NCI-H2196 treated with DMSO at 0.1 percent for 48 hours (cell line): ENCODE measurements around the gene CCDC93.

Source experiments
- DNase-seq: peaks from one replicate; lab custom pipeline; 2025; ENCODE audit not compliant: unreplicated experiment; lab: John Stamatoyannopoulos, UW

Gene CCDC93

DNA sequence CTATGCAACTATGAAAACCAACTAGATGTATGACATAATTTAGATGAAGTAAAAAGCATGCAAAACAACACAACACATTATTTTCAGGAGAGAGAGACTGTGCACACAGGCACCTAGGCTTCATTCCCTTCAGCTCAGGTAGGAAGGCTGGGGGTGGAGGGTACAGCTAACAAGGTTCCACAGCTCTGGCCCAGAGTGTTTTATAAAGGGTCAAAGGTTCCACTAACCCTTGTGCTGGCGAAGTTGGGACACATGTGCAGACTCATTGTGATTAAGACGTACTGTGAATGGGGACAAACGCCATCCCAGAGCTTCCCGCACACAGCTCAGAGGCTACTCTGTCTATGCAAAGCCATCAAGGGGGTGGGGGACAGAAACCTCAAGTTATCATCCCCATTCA is 19.1 kb downstream of the CCDC93 start:
- no peak for DNase-seq

DNA sequence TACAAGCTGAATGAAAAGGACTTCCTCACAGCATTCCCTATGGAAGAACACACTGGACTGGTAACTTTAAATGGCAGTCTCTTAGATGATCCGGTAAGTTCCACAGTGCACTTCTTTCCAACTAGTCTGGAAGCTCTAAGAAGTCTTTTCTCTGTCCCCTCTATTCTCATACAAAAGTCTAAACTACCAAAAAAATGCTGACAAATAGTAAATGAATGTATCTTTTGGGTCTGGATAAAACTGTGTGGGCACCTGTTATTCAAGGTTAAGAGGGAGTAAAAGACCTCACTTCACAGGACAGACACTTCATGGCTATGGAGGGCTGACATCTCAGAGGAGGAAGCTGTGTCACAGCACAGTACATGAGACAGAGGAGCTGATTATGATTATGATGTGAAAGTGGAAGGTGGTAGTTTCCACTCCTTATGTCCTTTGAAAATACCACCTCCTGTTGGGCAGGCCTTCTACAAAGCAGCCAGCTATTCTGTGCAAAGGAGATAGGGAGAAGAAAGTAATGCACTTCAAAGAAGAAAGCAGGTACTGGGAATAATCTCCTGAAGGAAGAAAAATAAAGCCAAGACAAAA is 23.9 kb downstream of the CCDC93 start:
- DNase-seq, result no peak

DNA sequence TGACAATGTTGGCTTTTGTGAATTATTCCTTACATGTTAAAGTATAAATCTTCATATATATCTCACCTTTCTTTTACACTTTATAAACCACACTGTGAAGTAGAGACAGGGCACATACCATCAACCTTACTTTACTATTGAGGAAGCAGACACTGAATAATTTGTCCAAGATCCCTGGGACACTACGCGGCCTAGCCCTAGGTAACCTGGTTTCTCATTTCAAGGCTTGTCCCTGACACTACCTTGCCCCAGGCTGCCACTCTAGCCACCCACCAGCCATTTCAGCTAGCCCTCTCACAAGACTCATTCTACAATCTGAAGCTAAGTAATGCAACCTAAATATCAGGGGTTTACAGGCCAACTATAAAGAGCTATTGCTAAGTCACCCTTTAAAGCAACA is 26.7 kb downstream of the CCDC93 start:
- DNase-seq, result no peak

DNA sequence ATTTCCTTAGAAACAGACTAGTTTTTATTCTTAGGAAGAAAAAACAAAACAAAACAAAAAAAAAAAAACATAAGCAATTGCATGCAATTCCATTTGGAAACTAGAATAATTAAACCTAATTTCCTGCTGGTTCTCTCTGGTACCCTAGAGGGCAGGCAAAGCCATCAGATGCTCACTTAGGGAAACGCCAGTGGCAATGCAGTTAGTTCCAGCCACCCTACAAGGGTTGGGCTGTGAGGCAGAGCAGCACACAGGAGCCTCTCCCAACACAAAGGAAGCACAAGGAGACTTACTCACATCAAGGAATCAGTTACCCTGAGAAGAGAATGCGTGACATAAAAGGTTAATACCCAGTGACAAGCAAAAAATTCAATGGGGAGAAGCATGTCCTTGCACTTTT is 28.8 kb downstream of the CCDC93 start:
- no peak for DNase-seq

DNA sequence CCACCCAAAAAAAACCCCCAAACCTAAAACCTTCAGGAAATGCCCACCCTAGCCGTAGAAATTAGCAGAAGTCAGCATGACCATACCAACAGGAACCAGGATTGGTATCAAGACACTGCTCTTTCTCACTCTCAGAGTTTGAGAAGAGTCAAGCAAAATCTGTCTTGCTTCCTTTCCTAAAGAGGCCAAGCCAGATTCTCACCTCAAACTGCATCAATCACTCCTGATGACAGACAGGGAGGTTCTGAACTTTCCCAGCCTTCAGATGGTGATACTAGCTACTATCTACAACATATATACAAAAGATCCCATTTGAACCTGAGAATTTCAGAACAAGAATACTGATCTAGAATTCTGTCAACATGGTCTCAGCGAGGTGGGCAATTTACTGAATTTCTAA is 29.7 kb downstream of the CCDC93 start:
- no peak for DNase-seq

DNA sequence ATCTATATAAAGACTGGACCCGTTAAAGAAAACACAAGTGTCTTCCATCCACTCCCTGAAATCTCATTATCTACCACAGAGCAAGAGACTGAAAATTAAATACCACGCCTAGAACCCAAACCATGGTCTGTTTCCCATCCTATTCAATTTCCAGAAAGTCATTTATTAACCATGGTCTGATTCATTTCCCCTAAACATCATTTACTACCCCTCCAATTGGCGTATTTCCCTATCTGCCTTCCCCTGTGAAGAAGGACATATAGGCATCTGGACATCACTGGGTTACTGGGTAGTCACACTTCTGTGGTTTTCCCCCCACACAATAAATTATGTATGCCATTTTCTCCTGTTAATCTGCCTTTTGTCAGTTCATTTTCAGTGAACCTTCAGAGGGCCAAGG is 30.8 kb downstream of the CCDC93 start:
- no peak for DNase-seq

DNA sequence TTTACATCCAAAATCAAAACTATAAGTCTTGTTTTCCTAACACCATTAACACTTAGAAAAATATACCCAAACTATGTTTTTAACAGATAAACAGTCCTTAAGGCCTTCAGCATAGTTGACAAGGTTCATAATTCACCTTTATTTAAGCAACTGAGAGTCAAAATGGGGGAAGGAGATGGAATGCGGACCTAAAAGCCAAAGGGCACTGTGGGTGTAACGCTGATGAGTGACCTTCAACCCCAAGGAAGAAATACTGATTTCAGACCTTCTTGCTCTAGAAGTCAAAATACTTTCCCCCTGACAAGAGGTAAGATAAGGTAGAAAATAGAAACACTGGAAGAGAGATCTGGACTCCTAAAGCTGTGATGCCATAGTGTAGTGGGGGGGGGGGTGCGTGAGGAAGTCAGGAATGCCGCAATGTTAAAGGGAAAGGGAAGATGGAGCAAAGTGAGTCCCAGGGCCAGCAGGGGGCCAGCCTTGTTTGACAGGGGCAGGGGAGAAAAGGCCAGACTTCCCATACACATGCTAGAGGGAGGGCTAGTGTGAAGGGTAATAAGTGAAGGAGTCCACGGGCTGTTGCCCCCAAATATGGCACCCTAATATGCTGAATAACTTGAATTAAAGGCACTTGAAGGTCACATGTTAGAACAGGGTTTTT is 31.4 kb downstream of the CCDC93 start:
- no peak for DNase-seq

DNA sequence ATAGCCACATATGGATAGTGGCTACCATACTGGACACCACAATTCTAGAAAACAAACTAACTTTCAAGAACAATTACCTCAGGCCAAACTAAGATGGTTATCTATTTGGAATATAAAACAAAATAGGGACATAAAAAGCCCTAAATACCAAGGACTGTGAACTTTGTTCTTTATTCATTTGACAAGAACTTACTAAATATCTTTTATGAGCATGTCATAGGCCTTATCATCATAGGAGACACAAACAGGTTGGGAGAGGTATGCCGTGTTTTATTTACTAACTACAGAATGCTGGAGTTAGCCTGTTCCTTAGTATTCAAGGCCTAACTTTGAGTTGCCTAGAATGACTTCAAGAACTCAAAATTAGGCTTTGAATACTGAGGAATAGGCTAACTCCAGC is 32.1 kb downstream of the CCDC93 start:
- DNase-seq, result no peak

DNA sequence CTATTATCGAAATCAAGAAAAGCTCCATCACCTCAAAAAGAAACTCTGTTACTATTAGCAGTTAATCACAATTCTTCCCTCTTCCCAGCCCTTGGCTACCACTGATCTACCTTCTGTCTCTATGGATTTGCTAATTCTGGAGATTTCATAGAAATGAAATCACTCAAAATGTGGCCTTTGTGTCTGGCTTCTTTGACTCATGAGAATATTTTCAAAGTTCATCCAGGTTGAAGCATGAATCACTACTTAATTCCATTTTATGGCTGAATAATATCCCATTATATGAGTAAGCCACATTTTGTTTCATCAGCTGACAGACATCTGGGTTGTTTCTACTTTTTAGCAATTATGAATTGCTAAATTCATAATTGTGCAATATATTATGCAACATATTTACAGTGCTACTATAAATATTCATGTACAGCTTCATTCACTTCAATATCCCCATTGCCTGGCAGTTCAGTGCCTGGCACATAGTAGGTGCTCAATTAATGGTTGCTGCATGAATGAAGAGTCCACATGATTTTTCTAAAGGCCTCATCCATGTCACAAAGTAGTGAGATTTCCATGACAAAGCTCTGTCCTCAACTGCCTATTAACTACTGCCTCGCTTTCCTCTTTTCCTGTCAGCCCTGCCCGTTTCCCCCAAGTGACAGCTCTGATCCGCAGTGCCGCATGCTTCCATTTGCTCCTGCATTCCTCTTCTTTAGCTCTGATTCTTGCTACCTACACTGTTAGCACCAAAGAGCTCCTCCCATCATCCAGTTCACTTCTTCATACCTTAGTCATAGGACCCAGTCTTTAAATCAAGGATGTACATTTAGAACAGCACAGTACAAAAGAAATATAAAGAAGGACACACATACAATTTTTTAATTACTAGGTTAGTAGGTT is 32.8 kb downstream of the CCDC93 start:
- DNase-seq, result no peak

DNA sequence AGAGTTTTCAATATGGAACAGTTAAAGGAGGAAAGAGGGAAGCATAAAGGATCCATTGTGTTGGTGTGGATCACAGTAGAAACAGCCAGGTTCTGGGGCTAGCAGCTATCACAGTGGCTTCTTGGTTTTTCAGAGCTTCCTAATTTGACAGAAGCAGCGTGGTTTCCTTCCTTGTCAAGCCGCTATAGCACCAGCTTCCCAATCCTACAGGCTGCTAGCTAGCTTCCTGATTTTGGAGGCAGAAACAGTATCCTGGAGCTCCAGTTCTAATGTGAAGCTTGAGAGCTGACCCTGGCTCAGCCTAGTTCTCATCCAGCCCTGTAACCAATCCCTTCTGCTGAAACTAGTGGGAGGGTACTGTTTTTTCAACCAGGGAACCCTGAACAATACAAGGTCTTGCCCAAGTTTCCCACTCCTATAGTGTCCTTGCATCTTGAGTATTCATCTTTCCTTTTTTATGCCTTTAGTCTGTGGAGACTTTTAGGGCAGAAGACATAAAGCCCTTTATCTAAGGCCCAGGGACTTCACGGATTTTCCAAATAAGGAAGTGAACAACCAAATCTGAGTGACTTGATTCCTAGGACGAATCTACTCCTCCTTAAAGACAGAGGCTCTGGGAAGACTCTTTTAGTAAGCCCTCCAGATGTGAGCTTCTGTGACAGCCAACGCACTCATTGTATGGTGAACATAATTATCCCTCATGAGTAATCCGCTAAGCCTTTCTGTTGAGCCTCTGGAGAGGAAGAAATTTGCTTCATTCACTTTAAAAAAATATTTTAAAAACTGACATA is 33.8 kb downstream of the CCDC93 start:
- DNase-seq, result no peak

DNA sequence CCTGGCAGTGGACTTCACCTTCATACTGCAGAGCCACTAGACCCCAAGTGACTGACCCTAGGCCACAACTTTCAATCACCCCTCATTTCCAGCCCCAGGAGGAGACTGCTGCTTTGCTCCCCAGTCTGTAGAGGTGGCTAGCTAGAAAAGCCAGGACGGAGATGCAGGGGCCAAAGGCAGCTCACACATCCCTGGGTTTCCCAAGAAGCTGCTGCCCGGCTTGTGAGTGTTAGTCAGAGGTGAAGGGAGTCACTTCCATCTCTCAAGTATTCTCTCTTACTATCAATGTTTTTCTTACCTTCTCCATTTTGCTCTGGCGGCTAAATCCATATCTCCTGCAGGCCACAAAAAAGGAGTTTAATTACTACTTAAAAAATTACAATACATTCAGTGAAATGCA is 36.2 kb downstream of the CCDC93 start:
- no peak for DNase-seq

DNA sequence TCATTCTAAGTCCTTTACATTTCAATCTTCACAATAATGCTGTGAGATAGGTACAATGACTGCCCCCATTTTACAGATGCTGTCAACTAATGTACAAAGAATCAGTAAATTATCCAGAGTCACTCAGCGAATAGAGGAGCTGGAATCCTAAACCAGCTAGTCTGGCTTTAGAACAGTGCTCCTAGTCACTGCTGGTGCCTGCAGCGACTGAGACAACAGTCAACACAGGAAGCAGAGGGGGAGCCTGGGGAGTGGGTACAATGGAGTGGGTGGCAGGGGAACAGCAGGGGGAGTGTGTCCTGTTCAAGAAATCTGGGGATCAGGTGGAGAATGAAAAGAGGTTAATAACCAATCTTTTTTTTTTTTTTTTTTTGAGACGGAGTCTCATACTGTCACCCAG is 37.3 kb downstream of the CCDC93 start:
- DNase-seq, result no peak

DNA sequence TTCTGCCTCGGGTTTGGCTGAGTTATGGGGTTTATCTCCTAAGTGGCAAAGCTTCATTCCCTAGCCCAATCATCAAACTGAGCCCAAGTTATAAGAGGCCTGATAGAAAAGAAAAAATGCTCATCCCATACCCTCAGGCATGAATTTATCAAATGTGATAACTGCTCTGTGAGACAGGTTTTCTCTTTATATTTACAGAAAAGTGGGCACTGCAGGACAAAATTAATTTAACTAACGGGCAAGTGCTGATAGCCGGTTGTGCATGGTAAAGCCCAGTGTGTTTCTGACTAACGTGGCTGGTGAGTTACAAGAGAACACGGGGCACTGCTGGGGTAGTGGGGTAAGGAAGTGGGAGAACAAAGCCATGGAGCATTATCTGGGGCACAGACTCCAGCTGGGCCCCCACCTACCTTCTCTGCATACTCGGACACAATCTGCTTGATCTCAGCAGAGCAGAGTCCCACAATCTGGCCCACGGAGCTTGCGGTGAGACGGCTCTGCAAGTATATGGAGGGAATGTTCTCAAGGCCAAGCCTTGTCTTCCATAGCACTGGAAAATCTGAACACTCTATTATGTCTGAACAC is 40.3 kb downstream of the CCDC93 start:
- no peak for DNase-seq

DNA sequence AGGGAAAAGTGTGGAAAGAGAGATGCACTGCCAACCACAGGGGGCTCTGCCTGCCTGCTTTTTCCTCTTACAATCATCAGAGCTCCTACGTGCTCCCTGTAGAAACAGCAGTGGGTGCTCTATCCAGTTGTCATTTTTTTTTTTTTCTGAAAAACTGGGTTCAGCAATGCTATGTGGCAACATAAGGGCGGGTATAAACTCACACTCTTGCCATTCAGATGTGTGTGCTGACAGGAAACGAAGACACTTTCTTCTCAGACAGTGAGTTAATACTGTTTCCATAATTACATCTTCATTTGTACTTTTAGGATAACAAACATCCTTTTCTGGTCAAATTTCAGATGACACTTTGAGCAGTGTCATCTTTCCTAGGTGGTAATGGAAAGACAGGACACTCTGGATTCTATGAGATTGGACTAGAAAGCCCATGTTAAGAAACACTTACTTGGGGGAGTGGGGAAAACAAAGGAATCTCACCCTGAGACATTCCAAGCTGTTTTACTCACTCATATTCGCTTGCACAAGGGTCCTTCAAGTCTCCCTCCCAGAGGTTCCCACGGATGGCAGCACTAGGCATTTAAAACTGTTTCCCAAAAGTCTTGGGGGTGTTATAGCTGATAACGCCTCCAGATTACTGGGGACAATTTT is 41.3 kb downstream of the CCDC93 start:
- no peak for DNase-seq

DNA sequence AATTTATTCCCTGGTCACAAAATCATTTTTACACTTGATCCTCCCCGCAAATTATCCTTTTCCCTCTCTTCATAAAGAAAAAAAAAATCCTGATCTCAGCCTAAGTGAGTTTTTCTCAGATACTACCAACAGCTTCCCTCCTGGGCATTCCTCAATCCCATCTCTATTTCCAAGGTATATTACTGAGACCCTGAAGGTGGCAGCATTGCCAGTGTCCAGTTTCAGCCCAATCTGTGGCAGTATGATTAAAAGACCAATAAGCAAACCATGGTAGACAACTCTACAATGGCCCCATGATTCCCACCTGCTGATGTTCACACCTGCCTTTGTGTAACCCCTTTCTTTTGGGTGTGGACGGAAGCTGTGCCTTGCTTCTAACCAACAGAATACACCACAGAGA is 45.1 kb downstream of the CCDC93 start:
- DNase-seq, result no peak

DNA sequence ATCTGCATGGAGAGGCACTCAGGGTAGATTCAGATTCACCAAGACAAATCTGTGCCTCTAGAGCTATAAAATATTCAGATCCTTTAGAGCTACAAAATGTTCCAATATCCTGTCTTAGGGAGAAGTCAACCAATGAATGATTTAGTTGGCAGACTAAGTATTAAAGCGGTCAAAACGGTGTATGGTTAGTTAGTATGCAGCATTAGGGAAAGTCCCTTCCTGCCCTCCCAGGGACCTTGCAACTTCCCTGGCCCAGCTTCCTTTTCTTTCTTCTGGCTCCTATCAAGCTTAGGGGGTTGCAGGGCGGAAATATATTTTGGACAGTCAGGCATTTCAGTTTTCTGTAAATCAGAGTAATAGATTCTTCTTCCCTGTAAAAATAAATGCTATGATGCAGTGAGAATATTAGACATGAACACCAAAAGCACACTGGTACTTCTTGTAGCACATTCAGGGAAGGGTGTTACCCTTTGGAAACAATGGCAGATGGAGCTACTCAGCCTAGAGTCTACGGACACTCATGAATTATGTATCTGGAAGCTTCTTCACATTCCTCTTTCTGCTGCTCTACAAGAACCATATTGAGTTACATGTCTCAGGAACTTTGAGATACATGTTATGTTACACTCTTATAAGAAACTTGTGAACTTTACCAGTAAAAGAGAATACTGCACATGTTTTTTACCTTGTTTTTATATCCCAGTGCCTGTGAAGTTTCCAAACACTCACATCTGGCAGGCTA is 45.7 kb downstream of the CCDC93 start:
- no peak for DNase-seq

DNA sequence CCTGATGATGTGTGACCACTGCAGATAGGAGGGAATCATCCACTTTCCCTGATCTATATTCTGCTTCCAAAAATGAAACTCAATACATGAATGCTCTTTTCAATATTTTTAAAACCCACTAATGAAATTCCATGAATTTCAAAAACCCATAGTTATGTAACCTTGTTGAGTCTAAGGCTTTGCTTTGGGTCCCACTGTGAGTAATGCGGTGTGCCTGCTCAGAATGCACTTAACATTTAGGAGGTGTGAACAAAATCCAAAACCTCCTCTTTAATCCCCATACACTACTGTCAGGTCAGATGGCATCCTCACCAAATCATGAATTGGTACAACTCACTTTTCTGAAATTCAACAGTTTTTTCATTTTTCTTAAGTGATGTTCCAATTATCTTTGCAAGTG is 50.4 kb downstream of the CCDC93 start:
- no peak for DNase-seq

DNA sequence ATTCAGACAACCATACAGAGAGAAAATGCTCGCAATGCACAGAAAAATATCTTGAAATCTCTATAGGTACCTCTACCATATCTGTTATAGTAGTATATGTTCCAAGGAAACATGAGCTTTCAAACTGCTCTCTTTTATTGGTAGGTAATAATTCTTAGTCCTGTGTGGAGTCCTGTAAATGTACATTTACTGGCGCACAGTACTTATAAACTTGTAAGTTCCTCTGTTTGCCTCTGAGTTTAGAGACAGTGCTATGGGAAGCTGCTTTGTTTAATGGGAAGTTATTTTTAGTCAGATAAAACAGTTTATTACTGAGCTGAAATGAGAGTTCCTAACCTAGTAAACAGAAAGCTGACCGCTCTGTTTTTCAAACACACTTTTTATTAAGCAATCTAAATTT is 52.7 kb downstream of the CCDC93 start:
- no peak for DNase-seq

DNA sequence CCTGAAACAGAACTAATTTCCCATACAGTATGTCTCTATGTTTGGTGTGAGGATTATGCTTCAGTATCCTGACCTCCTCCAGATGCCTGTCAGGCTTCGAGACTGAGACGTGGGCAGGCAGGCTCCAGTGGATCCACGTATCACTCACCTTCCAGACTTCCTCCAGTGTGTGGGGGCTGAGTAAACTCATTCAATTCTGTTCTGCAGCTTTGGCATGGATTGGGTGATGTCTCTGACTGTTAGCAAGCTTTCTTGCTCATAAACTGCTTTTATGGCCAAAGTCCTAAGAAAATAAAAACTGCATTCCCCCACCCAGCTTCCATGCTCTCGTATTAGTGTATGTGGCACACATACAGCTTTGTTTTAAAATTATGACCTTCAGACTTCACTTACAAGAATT is 53.6 kb downstream of the CCDC93 start:
- no peak for DNase-seq

DNA sequence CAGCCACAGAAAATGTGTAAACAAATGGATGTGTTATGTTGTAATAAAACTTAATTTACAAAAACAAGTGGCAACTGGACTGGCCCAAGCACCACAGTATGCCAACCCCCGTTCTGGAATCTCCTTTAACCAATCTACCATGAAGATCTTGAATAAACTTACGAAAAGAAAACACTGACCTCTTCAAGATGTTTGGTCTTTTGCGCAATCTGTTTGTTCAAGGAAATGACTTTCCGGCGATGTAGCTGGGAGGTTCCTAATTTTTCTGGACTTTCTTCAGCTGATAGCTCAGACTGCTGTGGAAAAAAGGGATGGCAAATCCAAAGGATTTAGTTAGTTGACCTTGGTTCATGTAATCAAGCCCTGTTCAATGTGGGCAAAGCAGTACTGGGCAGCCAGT is 55.7 kb downstream of the CCDC93 start:
- DNase-seq, result no peak
